HG02870 (cell line): ENCODE data around the gene ASB15.

Experiments
- ATAC-seq: cut with Tn5 transposase; IDR thresholded peaks from one replicate; pipeline ENCODE4 v1.9.1; 2021; ENCODE audit warnings: mild to moderate bottlenecking, moderate library complexity; ENCODE audit not compliant: unreplicated experiment

ASB15 gene

GRCh38 chr7:123594813-123595241 is 6.8 kb upstream of the ASB15 start:
- ATAC-seq: no peak

DNA sequence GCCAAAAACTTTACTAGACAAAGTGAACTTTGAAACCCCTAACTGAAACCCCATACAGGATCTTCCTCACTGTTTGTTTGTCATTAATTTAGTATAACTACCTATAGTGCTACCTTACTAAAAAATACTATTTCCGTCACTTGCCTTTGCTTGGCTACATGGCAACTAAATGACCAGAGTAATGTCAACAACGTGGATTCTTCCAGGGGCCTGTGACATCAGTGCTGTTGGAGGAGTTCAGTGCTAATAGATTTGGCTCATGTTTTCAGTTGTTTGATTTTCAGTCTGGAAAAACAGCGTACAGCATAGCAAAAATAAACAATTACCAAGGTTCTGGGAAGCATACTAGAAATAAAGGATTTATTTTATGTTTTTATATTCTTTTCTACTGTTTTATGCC is 3.0 kb upstream of the ASB15 start:
- ATAC-seq: no peak

DNA sequence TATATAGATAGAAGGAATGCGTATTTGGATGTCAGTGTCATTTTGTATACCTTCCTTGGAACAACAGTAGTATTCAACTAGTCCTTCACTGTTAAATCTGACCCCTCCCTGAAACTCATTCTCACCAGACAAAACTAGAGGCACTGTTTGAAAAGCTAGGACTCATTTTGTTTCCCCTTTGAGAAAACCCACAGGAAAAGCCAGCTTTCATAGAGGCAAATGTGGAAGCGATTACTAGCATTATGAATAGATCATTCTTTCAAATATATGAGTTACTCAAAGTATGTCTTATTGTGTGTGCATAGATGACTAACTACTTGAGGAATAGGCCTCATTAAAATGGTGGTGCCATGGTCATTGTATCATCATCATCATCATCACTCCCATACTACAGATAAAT is 1.9 kb upstream of the ASB15 start:
- peak; percentile 44 for ATAC-seq

GRCh38 chr7:123600876-123601275 is 745 bp upstream of the ASB15 start:
- ATAC-seq: no peak

DNA sequence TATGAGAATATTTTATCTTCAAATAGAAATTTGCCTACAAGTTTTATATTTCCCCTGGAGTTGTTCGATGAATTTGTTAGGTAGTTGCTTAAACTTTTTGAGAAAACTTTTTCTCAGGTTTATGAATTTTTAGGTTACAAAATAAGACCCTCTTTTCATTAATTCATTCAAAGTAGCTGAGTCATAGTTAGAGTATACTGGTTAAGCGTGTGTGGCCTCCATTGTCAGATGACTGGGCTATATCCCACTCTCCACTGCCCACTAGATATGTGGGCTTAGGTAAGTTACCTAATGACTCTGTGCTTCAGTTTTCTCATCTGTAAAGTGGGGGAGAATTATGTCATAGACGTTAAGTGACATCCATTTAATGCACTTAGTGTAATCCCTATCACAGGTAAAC is 1.0 kb downstream of the ASB15 start:
- no peak for ATAC-seq

DNA sequence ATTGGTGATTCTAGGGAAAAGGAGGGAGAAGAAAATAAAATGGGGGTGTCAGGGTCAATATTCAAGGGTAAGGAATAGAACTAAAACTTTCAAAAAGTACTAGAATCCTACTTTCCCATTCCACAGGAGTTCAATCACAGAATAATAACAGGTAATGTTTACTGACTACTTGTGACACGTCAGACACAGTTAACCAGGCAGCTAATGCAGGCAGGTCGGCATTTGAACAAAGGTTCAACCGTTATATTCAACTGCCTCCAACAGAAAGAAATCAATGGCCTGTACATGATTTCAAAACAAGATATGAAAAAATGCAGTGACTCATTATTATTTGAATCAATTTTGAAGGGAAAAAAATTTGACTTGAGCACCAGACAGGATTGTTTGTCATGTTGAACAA is 3.1 kb downstream of the ASB15 start:
- ATAC-seq: no peak

- no peak for ATAC-seq
These were observed 5.9 kb downstream of the ASB15 start for GRCh38 chr7:123607423-123607975.

- ATAC-seq: no peak
These were observed 7.6 kb downstream of the ASB15 start for GRCh38 chr7:123608991-123609882.

- no peak for ATAC-seq
These were observed 8.2 kb downstream of the ASB15 start for GRCh38 chr7:123609883-123610239.

- ATAC-seq: no peak
These were observed 10.4 kb downstream of the ASB15 start for GRCh38 chr7:123612024-123612423.

GRCh38 chr7:123615344-123615743 is 13.7 kb downstream of the ASB15 start:
- no peak for ATAC-seq

- ATAC-seq: no peak
These were observed 14.6 kb downstream of the ASB15 start for GRCh38 chr7:123616223-123616622.

- ATAC-seq: no peak
These were observed 20.1 kb downstream of the ASB15 start for GRCh38 chr7:123621707-123622106.

GRCh38 chr7:123622660-123623386 is 21.2 kb downstream of the ASB15 start:
- no peak for ATAC-seq

- ATAC-seq: peak; percentile 93
These were observed 23.0 kb downstream of the ASB15 start for GRCh38 chr7:123624527-123625183.

GRCh38 chr7:123625254-123625653 is 23.6 kb downstream of the ASB15 start:
- no peak for ATAC-seq

DNA sequence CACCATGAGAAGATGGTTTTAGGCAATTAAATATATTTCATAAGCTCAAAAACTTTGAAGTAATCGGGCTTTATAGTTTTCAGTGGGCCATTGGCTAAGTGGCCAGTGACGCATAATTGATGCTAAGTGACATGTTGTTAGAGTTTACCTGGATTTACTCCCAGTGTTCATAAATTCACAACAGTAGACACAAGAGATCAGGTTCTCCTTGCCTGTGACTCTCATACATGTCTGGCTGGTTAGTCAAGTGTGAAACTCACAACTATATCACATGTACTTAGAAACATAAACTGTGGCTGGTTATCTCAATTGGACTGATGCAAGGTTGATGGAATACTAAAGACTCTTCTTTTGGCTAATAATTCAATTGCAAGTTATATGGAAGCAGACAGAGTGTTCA is 26.2 kb downstream of the ASB15 start:
- no peak for ATAC-seq

DNA sequence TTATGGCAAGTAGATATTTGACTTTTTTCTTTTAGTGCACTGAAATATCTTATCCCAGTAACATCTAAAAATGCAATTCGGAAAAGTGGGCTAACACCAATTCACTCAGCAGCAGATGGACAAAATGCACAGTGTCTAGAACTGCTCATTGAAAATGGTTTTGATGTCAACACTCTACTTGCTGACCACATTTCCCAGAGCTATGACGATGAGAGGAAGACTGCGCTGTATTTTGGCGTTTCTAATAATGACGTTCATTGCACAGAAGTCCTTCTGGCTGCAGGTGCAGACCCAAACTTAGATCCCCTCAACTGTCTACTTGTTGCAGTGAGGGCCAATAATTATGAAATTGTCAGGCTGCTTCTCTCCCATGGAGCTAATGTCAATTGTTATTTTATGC is 27.2 kb downstream of the ASB15 start:
- ATAC-seq: no peak

- ATAC-seq: no peak
These were observed 27.7 kb downstream of the ASB15 start for GRCh38 chr7:123629281-123629680.

DNA sequence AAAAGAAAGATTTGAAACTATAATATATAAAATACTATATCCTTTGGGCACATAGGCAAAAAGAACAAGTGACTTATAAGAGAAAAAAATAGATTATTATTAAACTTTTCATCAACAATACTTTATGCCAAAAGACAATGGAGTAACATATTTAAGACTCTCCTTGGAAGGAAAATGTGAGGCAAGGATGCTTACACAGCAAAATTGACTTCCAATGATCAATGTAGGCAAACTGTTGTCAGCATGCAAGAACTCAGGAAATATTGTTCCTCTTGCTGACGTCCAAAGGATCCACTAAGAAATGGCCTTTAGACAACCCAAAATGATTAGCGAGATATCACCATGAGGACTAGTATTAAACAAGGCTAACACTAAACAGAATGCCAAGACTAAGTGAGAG is 31.2 kb downstream of the ASB15 start:
- no peak for ATAC-seq

DNA sequence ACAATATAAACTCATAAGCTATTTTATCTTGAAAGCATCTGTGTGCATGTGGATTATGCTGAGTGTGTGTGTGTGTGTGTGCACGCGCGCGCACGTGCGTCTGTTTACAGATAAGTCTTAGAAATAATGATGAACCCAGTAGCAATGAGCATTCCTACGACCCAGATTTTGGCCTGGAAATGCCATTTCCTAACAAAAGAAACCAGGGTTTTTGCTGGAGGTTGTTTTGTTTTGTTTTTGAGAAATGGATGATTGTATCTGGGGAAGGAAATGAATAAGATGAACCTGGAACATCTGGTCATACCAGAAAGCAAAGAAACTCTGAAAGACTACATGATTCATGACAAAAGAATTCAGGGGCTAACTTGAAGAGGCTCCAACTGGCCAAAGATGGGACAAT is 31.9 kb downstream of the ASB15 start:
- ATAC-seq: no peak
